Mucosa of descending colon (tissue), 3 donors: ENCODE data around the gene DGKD. TPM values are rescaled to one million over a fixed set of nuclear protein-coding genes. Genes with fewer than 3 reads are reported as not detected.

Experiments
- ATAC-seq: fragments of 200-7000 bp; cut with Tn5 transposase; one replicate; pipeline ENCODE4 v1.9.1; 2020; ENCODE audit warnings: mild to moderate bottlenecking, moderate library complexity
- DNase-seq, 3 donors: peaks; one replicate each; pipeline ENCODE4 v3.0.0-alpha.2; 2020
- H3K36me3 ChIP-seq: fragments of 200-600 bp; one replicate; pipeline ENCODE4 v1.8.0; 2021; ENCODE audit warnings: low read depth, mild to moderate bottlenecking
- H3K4me1 ChIP-seq: fragments of 200-600 bp; one replicate; pipeline ENCODE4 v1.8.0; 2021; ENCODE audit warnings: low read depth, mild to moderate bottlenecking
- H3K4me3 ChIP-seq: fragments of 200-600 bp; one replicate; pipeline ENCODE4 v1.8.0; 2021; ENCODE audit warnings: mild to moderate bottlenecking
- H3K9me3 ChIP-seq: fragments of 200-600 bp; one replicate; pipeline ENCODE4 v1.8.0; 2021; ENCODE audit warnings: mild to moderate bottlenecking
- CTCF ChIP-seq: fragments of 200-600 bp; IDR thresholded peaks from one replicate; pipeline ENCODE4 v1.8.0; 2022; ENCODE audit warnings: antibody characterized with exemption, mild to moderate bottlenecking
- intact Hi-C, 2 donors: fragments of 100-400 bp; cut with DNase I in 1 of 2; cut with micrococcal nuclease in 1 of 2; formaldehyde crosslinking; loops; one replicate each; pipeline versions ENCODE4 v1.11.0 to v1.11.1; 2022; cut with DNase I, micrococcal nuclease
- total RNA-seq, 3 donors: library from RNA; stranded (reverse); fragmentation: NEBNext Ultra II Directional in 2 of 3; extraction: Animal tissue kit (Norgen Biotek cat#: 25700) in 2 of 3; gene quantifications; one replicate each; pipeline versions ENCODE4 v1.2.1 to v1.2.4, GENCODE V29; 2021 to 2023
- donor health status: DM: no; HTN: no; CAD: no; lungs with moderate emphysema.
- donor health status: DM: no; HTN: no; CAD: no.
- donor health status: DM: no; HTN: yes; CAD: no.

DGKD gene
- total RNA-seq, 3 donors from 2014 or later = 81.8 to 159 (median 102) TPM

GRCh38 chr2:233468047-233468740 lies 113.9 kb downstream of the DGKD start:
- intact Hi-C loops = no loop called here
- DNase-seq (no peak), ATAC-seq (no peak)
- Histone ChIP-seq H3K4me3 (no peak overlapping the region), H3K4me1 (no peaks in the 10 kb centered on the region), H3K9me3 (no peaks in the 10 kb centered on the region), H3K36me3 (peaks cover 24% of the 10 kb centered on the region)
- no peak for TF ChIP-seq CTCF

GRCh38 chr2:233468741-233469110 lies 114.4 kb downstream of the DGKD start:
- no peak for DNase-seq
- no peak for TF ChIP-seq CTCF

GRCh38 chr2:233469261-233470010 lies 115.1 kb downstream of the DGKD start:
- ATAC-seq = peak; percentile 7
- no peak overlapping the region for H3K4me3 ChIP-seq
- intact Hi-C loops = no loop called here
- no peaks in the 10 kb centered on the region for H3K9me3 ChIP-seq
- peaks cover 21% of the 10 kb centered on the region for H3K36me3 ChIP-seq
- no peak for TF ChIP-seq CTCF
- H3K4me1 ChIP-seq = no peaks in the 10 kb centered on the region
- peak in 1 of 3 donors; percentile 14 for DNase-seq

More at GRCh38 chr2:233468741-233469110, 114.4 kb downstream of the DGKD start:
- peaks cover 24% of the 10 kb centered on the region for H3K36me3 ChIP-seq
- no peaks in the 10 kb centered on the region for H3K9me3 ChIP-seq
- ATAC-seq = no peak
- no peak overlapping the region for H3K4me3 ChIP-seq
- intact Hi-C loops = no loop called here
- H3K4me1 ChIP-seq = no peaks in the 10 kb centered on the region

GRCh38 chr2:233470011-233470687 lies 115.9 kb downstream of the DGKD start:
- no peak for TF ChIP-seq CTCF
- intact Hi-C loops = no loop called here
- no peaks in the 10 kb centered on the region for H3K4me1 ChIP-seq
- DNase-seq (peak in 2 of 3 donors; percentile 37 to 54), ATAC-seq (peak; percentile 52)
- no peaks in the 10 kb centered on the region for H3K9me3 ChIP-seq
- H3K36me3 ChIP-seq = peaks cover 14% of the 10 kb centered on the region
- H3K4me3 ChIP-seq = no peak overlapping the region

GRCh38 chr2:233470839-233471238 lies 116.5 kb downstream of the DGKD start:
- no peak for TF ChIP-seq CTCF
- Histone ChIP-seq H3K4me3 (no peak overlapping the region), H3K36me3 (peaks cover 14% of the 10 kb centered on the region), H3K4me1 (no peaks in the 10 kb centered on the region), H3K9me3 (no peaks in the 10 kb centered on the region)
- peak in 1 of 3 donors; percentile 0 for DNase-seq
- intact Hi-C loops = no loop called here
- no peak for ATAC-seq
